Thymus (tissue), 11 donors: ENCODE data around the gene NTM. TPM values are rescaled to one million over a fixed set of nuclear protein-coding genes. Genes with fewer than 3 reads are reported as not detected.
"Not testable (repeated sequence)": the region's sequence is repeated elsewhere in the genome, so short reads cannot be mapped to it uniquely, and the experiment has no call there.

Experiments
- DNase-seq, 9 donors: peaks; one replicate each; pipeline ENCODE4 v3.0.0-alpha.2; 2013; ENCODE audit warnings: low spot score in 9 of 9, low read depth in 6 of 9, missing footprints in 1 of 9
- H3K27ac ChIP-seq, 2 donors: one replicate each; pipeline ENCODE4 v1.5.1; 2013; ENCODE audit warnings: control low read depth in 1 of 2, low read depth in 1 of 2, low read length in 1 of 2, mild to moderate bottlenecking in 1 of 2, moderate library complexity in 1 of 2
- H3K27me3 ChIP-seq, 2 donors: one replicate each; pipeline ENCODE4 v1.5.1; 2013; ENCODE audit warnings: low read length in 1 of 2; ENCODE audit not compliant: control insufficient read depth in 2 of 2, insufficient read depth in 1 of 2
- H3K36me3 ChIP-seq, 2 donors: one replicate each; pipeline ENCODE4 v1.5.1; 2013; ENCODE audit warnings: low read length in 1 of 2, mild to moderate bottlenecking in 1 of 2, moderate library complexity in 1 of 2; ENCODE audit not compliant: control insufficient read depth in 2 of 2, insufficient read depth in 2 of 2
- H3K4me1 ChIP-seq, 2 donors: one replicate each; pipeline ENCODE4 v1.5.1; 2013; ENCODE audit warnings: low read length in 2 of 2; ENCODE audit not compliant: control insufficient read depth in 2 of 2, insufficient read depth in 2 of 2
- H3K4me3 ChIP-seq, 2 donors: one replicate each; pipeline ENCODE4 v1.5.1; 2013; ENCODE audit warnings: low read length in 2 of 2, control low read depth in 1 of 2, mild to moderate bottlenecking in 1 of 2
- H3K9me3 ChIP-seq, 2 donors: one replicate each; pipeline ENCODE4 v1.5.1; 2013; ENCODE audit warnings: low read length in 1 of 2, mild to moderate bottlenecking in 1 of 2; ENCODE audit not compliant: control insufficient read depth in 2 of 2, insufficient read depth in 1 of 2
- WGBS: extraction: QIAGEN DNeasy Blood & Tissue Kit; methylation state at CpG from one replicate; pipeline ENCODE4 v1.1.7; 2013; 5-methylcytosine and 5-hydroxymethylcytosine counted together
- polyA plus RNA-seq: library from polyadenylated mRNA; stranded (reverse); fragments of 200-250 nt; gene quantifications from one replicate; pipeline ENCODE4 v1.2.3, GENCODE V29; 2013
- total RNA-seq: library from RNA; stranded (reverse); fragments of 120-200 nt; gene quantifications from one replicate; pipeline ENCODE4 v1.2.4, GENCODE V29; 2013
- donor health status: healthy.

The NTM gene
- total and polyA plus RNA-seq, 2 donors = 0.18 to 0.47 TPM

DNA sequence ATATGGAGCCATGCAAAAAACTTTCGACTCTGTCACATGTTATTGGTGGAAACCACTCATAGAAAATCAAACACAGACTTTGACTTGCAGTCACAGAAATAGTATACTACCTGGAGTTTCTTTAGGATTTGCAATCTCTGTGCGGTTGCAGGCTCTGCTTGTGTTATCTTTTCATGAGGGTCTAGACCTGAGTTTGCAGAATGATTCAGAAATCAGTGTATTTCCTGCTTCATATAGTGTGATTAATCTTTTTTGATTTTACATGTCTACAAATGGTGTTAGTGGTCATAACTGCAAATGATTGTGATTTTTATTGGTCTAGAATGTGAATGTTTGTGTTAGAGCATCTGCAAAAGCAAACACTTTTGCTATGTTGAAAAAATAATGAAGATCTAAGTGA is 690.2 kb downstream of the NTM start:
- no peak for DNase-seq
- Histone ChIP-seq H3K4me3 (no peak overlapping the region), H3K4me1 (no peaks in the 10 kb centered on the region), H3K27me3 (no peaks in the 10 kb centered on the region), H3K9me3 (no peaks in the 10 kb centered on the region), H3K27ac (no peak overlapping the region), H3K36me3 (no peaks in the 10 kb centered on the region)
- WGBS = 91% methylated on average over 2 of the region's 2 CpGs

GRCh38 chr11:132062031-132062430 is 691.6 kb downstream of the NTM start:
- Histone ChIP-seq H3K4me1 (no peaks in the 10 kb centered on the region), H3K27me3 (no peaks in the 10 kb centered on the region), H3K4me3 (no peak overlapping the region), H3K27ac (no peak overlapping the region), H3K36me3 (no peaks in the 10 kb centered on the region), H3K9me3 (no peaks in the 10 kb centered on the region)
- 93% methylated on average over 1 of the region's 1 CpG for WGBS
- no peak for DNase-seq

GRCh38 chr11:132062541-132062940 is 692.1 kb downstream of the NTM start:
- DNase-seq = no peak

DNA sequence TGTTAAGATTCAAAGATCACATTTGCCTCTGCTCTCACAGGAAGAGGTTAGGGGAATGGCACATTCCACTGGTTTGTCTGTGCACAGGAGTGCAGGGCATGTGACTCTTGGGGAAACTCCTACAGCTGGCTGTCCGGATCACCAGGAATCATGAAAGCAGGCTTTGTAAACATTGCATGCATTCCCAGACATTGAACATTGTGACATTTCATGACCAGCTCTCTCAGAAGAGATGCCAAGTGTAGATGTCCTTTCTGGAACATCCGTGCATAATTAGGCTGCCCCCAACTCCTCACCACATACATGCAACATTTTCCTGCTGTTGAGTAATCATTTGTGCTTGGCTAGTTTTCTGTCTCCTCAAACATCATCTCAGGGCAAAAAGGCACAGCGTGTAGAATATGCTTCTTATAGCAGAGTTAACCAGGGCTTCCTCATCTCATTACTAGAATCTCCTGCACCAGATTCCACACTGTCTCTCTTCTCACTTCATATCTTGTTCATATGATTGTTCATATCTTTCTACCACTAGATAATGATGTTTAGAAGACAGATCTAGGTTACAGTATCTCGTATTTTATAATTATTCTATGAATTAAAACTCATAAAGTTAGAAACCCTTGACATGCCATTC is 694.7 kb downstream of the NTM start:
- Histone ChIP-seq H3K4me1 (no peaks in the 10 kb centered on the region), H3K27ac (no peak overlapping the region), H3K4me3 (no peak overlapping the region), H3K36me3 (no peaks in the 10 kb centered on the region), H3K9me3 (no peaks in the 10 kb centered on the region), H3K27me3 (no peaks in the 10 kb centered on the region)
- no peak for DNase-seq
- WGBS = 89% methylated on average over 4 of the region's 4 CpGs

More at GRCh38 chr11:132062541-132062940, 692.1 kb downstream of the NTM start:
- no peak overlapping the region for H3K27ac ChIP-seq
- H3K36me3 ChIP-seq = no peaks in the 10 kb centered on the region
- H3K9me3 ChIP-seq = no peaks in the 10 kb centered on the region
- no peaks in the 10 kb centered on the region for H3K4me1 ChIP-seq
- no peaks in the 10 kb centered on the region for H3K27me3 ChIP-seq
- WGBS = 94% methylated on average over 2 of the region's 2 CpGs
- no peak overlapping the region for H3K4me3 ChIP-seq

DNA sequence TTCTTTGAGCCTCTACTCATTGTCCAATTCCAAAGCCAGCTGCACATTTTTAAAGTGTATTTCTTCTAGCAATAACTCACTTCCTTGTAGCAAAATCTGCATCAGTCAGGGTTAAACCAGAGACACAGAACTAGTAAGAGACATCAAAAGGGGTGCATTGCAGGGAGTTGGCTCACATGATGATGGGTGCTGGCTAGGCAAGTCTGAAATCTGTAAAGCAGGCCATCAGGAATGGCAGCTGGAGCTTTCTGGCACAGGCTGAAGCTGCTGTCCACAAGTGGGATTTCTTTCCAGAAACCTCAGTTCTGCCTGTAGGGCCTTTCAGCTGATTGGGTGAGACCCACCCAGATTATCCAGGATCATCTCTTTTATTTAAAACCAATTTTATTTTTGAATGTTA is 698.1 kb downstream of the NTM start:
- Histone ChIP-seq H3K27me3 (no peaks in the 10 kb centered on the region), H3K4me3 (no peak overlapping the region), H3K36me3 (no peaks in the 10 kb centered on the region), H3K4me1 (no peaks in the 10 kb centered on the region), H3K9me3 (no peaks in the 10 kb centered on the region), H3K27ac (no peak overlapping the region)
- no peak for DNase-seq

DNA sequence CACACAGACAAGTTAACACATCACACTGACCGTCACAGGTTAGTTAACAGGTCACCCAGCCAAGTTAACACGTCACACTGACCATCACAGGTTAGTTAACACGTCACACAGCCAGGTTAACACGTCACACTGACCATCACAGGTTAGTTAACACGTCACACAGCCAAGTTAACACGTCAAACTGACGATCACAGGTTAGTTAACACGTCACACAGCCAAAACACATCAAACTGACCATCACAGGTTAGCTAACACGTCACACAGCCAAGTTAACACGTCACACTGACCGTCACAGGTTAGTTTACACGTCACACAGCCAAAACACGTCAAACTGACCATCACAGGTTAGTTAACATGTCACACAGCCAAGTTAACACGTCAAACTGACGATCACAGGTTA is 699.2 kb downstream of the NTM start:
- WGBS = 94% methylated on average over 15 of the region's 15 CpGs
- not testable (repeated sequence) for H3K36me3 ChIP-seq, DNase-seq, H3K27ac ChIP-seq, H3K4me3 ChIP-seq, H3K27me3 ChIP-seq, H3K4me1 ChIP-seq, H3K9me3 ChIP-seq

- H3K27ac ChIP-seq, H3K4me3 ChIP-seq, H3K4me1 ChIP-seq, DNase-seq, H3K36me3 ChIP-seq, H3K9me3 ChIP-seq, H3K27me3 ChIP-seq: not testable (repeated sequence)
- WGBS = 94% methylated on average over 15 of the region's 17 CpGs
Measured at GRCh38 chr11:132070907-132071306, 700.5 kb downstream of the NTM start.

GRCh38 chr11:132072044-132072857 is 701.8 kb downstream of the NTM start:
- WGBS = 71% methylated on average over 6 of the region's 6 CpGs
- DNase-seq = no peak
- H3K4me3 ChIP-seq = no peak overlapping the region
- no peaks in the 10 kb centered on the region for H3K4me1 ChIP-seq
- no peaks in the 10 kb centered on the region for H3K27me3 ChIP-seq
- H3K9me3 ChIP-seq = no peaks in the 10 kb centered on the region
- H3K27ac ChIP-seq = no peak overlapping the region
- no peaks in the 10 kb centered on the region for H3K36me3 ChIP-seq

DNA sequence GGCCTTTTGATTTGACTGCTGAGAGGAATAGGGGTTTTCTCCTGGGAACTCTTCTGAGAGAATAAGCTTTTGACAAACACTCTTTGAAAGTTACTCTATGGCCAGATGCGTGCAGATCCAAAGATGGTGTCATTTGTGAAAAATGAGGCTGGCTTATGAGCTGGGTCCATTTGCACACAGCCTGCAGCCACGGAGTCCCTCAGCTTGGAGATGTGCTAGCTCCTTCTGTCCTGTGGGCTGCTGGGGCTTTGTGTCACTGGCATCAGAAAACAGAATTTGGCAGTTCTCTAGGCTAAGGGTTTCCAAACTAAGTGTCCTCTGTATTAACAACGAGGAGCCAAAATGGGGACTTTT is 702.4 kb downstream of the NTM start:
- no peak for DNase-seq
- H3K36me3 ChIP-seq = no peaks in the 10 kb centered on the region
- 90% methylated on average over 3 of the region's 3 CpGs for WGBS
- H3K27me3 ChIP-seq = no peaks in the 10 kb centered on the region
- H3K4me3 ChIP-seq = no peak overlapping the region
- no peaks in the 10 kb centered on the region for H3K9me3 ChIP-seq
- H3K27ac ChIP-seq = no peak overlapping the region
- H3K4me1 ChIP-seq = no peaks in the 10 kb centered on the region
